Activated effector memory CD4-positive, alpha-beta T cell treated with anti-CD3 and anti-CD28 coated beads, Interleukin-2, amount 50 U/mL, for 16 hours (primary cell): ENCODE measurements around the gene TRIM40.
"Not testable (repeated sequence)": the region's sequence is repeated elsewhere in the genome, so short reads cannot be mapped to it uniquely, and the experiment has no call there.

Experiments used
- DNase-seq: peaks from one replicate; pipeline ENCODE4 v3.0.0-alpha.2; 2020

TRIM40 gene

DNA sequence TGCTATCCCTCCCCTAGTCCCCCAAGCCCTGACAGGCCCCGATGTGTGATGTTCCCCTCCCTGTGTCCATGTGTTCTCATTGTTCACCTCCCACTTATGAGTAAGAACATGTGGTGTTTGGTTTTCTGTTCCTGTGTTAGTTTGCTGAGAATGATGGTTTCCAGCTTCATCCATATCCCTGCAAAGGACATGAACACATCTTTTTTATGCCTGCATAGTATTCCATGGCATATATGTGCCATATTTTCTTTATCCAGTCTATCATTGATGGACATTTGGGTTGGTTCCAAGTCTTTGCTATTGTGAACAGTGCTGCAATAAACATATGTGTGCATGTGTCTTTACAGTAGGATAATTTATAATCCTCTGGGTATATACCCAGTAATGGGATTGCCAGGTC is 29.3 kb downstream of the TRIM40 start:
- not testable (repeated sequence) for DNase-seq

DNA sequence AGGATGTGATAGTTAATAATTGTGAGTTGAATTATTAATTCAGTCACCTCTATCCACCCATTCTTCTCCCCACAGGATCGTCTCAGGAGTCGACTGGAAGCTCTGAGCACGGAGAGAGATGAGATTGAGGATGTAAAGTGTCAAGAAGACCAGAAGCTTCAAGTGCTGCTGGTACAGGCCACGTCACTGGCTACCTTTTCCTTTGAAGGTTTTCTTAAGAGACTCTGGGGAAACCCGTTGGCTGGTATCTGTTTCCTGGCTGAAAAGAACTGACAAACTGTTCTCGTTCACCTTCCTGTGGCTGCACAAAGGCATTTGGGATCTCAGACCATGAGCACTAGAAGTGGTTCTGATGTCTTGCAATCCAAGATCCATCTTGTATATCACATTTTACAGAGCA is 31.2 kb downstream of the TRIM40 start:
- no peak for DNase-seq

- DNase-seq = no peak
Measured at GRCh38 chr6:30168741-30169140, 32.8 kb downstream of the TRIM40 start.

GRCh38 chr6:30169658-30170614 is 34.0 kb downstream of the TRIM40 start:
- DNase-seq = no peak

DNA sequence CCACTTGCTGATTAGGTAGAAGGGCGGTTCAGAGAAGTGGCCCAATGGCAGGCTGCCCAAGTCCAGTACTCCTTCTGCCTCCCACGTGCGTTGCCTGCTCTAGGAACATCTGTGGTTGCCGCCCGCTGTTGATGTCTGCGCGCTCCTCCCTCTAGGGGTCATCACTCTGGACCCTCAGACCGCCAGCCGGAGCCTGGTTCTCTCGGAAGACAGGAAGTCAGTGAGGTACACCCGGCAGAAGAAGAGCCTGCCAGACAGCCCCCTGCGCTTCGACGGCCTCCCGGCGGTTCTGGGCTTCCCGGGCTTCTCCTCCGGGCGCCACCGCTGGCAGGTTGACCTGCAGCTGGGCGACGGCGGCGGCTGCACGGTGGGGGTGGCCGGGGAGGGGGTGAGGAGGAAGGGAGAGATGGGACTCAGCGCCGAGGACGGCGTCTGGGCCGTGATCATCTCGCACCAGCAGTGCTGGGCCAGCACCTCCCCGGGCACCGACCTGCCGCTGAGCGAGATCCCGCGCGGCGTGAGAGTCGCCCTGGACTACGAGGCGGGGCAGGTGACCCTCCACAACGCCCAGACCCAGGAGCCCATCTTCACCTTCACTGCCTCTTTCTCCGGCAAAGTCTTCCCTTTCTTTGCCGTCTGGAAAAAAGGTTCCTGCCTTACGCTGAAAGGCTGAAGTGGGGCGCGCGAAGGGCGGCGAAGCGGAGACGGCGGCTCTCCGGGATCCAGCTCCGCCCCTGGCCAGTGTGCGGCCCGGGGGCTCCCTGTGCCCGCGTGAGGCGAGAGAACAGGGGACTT is 35.9 kb downstream of the TRIM40 start:
- DNase-seq = no peak

DNA sequence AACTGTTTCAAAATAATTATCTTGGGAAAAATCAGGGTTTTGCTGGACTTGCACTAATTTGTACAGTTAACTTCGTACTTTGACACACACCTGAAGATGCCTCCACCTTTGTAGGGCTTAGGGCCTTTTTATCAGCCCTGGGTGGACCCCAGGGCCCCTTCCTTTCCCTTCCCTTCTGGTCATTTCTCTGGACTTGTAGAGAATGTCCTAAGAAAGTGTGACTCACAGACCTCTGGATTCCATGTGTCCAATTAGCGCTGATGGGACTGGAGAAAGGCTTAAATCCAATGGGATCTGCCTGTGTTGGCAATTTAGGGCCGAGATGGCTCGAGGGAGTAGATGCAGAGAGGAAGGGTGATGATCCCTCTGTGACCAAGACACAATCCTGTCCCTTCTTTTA is 36.7 kb downstream of the TRIM40 start:
- DNase-seq = no peak

DNA sequence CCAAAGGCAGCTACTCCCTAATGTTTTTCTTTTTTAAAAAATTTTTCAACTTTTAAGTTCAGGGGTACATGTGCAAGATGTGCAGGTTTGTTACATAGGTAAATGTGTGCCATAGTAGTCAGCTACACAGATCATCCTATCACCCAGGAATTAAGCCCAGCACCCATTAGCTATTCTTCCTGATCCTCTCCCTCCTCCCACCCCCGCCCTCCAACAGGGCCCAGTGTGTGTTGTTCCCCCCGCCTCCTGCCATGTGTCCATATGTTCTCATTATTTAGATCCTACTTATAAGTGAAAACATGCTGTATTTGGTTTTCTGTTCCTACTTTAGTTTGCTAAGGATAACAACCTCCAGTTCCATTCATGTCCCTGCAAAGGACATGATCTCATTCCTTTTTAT is 39.8 kb downstream of the TRIM40 start:
- DNase-seq = no peak

DNA sequence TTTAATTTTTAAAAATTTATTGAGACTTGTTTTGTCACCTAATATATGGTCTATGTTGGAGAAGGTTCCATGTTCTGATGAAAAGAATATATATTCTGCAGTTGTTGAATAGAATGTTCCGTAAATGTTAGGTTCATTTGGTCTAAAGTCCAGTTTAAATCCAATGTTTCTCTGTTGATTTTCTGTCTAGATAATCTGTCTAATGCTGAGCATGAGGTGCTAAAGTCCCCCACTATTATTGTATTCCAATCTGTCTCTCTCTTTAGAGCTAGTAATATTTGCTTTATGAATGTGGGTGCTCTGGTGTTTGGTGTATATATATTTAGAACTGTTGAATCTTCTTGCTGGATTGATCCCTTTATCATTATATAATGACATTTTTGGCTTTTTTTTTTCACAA is 42.9 kb downstream of the TRIM40 start:
- DNase-seq = no peak

DNA sequence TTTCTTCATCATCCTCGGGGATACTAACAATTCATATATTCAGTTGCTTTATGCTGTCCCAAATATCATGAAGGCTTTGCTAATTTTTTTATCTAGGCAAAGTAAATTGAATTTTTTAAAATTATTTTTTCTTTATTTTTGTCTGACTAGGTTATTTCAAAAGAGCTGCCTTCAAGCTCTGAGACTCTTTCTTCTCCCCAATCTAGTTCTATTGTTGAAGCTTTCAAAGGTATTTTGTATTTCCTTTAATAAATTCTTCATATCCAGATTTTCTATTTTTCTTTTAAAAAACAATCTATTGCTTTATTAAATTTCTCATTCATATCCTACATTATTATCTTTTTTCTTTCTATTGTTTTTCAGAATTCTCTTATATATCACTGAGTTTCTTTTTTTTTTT is 44.2 kb downstream of the TRIM40 start:
- no peak for DNase-seq

- DNase-seq = no peak
Measured at GRCh38 chr6:30184417-30185031, 48.6 kb downstream of the TRIM40 start.

DNA sequence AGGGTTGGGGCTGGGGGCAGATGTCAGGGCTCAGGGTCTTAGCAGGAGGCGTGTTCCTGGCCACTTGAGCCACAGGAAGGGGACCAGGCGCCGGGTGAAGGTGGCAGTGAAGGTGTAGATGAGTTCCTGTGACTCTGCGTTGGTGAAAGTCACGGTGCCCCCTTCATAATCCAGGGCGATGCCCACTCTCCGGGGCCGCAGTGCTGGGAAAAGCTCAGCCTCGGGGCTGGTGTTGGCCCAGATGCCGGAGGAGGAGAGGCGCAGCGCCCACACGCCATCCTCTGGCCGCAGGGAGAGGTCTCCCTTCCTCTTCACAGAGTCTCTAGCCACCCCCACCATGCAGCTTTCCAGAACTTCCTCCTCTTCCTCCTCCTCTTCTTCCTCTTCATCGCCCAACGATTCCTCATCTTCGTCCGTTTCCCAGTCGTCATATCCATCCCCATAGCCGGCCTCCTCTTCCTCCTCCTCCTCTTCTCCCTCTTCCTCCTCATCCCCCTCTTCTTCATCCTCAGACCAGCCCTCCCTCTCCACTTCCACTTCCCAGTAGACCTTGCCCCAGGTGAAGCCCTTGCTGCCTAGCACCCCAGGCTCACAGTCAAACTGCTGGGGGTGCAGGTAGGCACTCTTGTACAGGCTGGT is 50.0 kb downstream of the TRIM40 start:
- DNase-seq = no peak

DNA sequence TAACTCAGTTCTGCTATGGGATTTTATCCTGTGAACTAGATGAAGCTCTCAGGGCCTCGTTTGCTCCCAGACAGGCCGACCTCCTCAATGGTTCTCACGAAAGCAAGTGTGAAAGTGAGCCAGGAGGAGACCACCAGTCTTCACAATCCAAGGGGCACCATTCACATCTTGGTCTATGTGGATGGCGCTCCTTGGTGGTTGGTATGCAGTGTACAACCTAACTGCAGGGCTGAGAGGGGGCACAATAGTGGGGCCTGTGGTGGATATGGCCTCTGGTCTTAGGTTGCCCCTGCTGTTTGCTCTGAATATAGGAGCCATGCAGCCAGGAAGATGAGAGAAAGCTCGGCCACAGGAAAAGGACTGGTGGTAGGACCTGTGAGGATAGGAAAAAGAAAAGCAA is 52.6 kb downstream of the TRIM40 start:
- no peak for DNase-seq

DNA sequence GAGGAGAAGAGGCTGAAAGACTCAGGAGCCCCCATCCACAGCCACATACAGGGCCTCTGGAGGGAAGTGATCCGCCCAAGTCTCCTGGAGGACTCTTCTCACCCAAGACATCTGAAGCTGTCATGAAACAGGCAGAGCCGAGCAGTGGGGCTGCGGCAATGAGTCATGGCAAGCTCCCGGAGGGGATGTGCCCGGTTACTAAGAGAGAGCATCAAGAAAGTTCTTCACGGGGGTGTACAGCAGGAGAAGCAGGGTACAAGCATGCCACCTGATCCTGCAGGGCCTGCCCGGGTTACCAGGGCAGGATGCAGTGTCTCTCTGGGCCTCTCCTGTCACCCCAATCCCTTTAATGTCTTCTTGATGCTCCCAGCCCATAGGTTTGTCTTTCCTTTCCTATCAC is 56.1 kb downstream of the TRIM40 start:
- no peak for DNase-seq

- no peak for DNase-seq
Measured at GRCh38 chr6:30194797-30195690, 59.1 kb downstream of the TRIM40 start.

GRCh38 chr6:30195951-30196350 is 60.0 kb downstream of the TRIM40 start:
- no peak for DNase-seq

DNA sequence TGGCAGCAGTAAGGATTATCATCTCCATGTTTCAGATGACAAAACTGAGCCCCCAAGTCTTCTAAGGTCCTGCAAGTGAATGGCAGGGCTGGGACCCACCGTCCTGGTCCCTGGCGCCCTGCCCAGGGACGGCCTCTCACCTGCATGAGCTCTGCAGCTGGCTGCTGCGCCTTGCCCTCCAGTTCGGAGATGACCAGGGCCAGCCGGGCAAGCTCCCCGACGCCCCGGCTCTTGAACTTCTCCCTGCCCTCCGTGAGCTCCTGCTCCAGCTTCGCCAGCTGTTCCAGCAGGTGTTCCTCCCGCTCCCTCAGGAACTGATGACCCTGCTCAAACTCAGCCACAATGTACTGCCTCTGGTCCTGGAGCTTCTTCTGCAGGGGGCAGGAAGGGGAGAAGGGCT is 60.4 kb downstream of the TRIM40 start:
- DNase-seq = no peak
